Measurements from ENCODE around the gene MINDY3. TPM values are rescaled to one million over a fixed set of nuclear protein-coding genes. Genes with fewer than 3 reads are reported as not detected.

MINDY3 gene
- total RNA-seq, 1 experiment from 2014 or later, result 10.4 TPM

DNA sequence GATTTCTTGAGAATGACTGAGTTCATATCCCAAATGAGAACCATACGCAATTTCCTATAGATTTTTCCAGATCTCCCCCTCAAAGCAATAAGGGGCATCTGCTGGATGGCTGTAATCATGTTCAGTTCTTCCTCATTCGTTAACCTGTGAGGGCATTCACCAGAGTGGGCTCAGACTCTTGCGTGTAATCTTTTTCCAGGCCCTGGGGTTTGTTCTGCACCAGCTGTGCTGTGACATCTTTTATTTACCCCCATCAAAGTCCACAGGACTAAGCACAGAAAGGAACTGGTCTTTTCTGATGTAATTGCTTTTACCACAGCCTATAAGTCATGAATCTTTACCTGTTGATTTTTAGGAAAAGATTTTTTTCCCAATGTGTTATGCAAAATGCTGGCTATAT is 112.7 kb downstream of the MINDY3 start:
- in situ Hi-C loops (cut with HindIII; ENCODE audit: low pct_unique_long_range_greater_than_20kb, low sequenced_read_pairs), result no loop called here
- Histone ChIP-seq H3K4me3 (ENCODE audit: low read depth in 2 of 2, low read length in 2 of 2) (no peak overlapping the region), H3K4me1 (ENCODE audit: control insufficient read depth, insufficient read depth, low read length) (no peaks in the 10 kb centered on the region), H3K9me3 (ENCODE audit: control insufficient read depth, insufficient read depth, low read depth, low read length) (no peaks in the 10 kb centered on the region), H3K27me3 (ENCODE audit: control insufficient read depth, insufficient read depth, low read length) (no peaks in the 10 kb centered on the region), H3K27ac (ENCODE audit: low read length) (no peak overlapping the region), H3K36me3 (ENCODE audit: control insufficient read depth, insufficient read depth, low read length) (no peaks in the 10 kb centered on the region)
- ChIA-PET POLR2A (no interaction called here), CTCF (no interaction called here)
- no peak for DNase-seq (ENCODE audit: low read depth, low spot score)
- TF ChIP-seq, protein P1, sequence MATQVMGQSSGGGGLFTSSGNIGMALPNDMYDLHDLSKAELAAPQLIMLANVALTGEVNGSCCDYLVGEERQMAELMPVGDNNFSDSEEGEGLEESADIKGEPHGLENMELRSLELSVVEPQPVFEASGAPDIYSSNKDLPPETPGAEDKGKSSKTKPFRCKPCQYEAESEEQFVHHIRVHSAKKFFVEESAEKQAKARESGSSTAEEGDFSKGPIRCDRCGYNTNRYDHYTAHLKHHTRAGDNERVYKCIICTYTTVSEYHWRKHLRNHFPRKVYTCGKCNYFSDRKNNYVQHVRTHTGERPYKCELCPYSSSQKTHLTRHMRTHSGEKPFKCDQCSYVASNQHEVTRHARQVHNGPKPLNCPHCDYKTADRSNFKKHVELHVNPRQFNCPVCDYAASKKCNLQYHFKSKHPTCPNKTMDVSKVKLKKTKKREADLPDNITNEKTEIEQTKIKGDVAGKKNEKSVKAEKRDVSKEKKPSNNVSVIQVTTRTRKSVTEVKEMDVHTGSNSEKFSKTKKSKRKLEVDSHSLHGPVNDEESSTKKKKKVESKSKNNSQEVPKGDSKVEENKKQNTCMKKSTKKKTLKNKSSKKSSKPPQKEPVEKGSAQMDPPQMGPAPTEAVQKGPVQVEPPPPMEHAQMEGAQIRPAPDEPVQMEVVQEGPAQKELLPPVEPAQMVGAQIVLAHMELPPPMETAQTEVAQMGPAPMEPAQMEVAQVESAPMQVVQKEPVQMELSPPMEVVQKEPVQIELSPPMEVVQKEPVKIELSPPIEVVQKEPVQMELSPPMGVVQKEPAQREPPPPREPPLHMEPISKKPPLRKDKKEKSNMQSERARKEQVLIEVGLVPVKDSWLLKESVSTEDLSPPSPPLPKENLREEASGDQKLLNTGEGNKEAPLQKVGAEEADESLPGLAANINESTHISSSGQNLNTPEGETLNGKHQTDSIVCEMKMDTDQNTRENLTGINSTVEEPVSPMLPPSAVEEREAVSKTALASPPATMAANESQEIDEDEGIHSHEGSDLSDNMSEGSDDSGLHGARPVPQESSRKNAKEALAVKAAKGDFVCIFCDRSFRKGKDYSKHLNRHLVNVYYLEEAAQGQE (IDR thresholded peaks at IDR 0.05; ENCODE audit: insufficient read depth in 1 of 2, low read depth in 2 of 2, low read length in 1 of 2), result no peak
- TF ChIP-seq POLR2AphosphoS5 (IDR thresholded peaks at IDR 0.05; ENCODE audit: low read depth, low read length) (no peak), SIN3A (IDR thresholded peaks at IDR 0.05; ENCODE audit: borderline replicate concordance, insufficient read depth, low read depth, low read length) (no peak), CTCF (IDR thresholded peaks at IDR 0.05) (no peak), TCF7L2 (IDR thresholded peaks at IDR 0.05; ENCODE audit: low read depth, low read length) (no peak)
- BruUV-seq (replicated peaks), result no TSS peak
- no peak for ATAC-seq
- intact Hi-C loops (cut with micrococcal nuclease; ENCODE audit: unreplicated experiment), result no loop called here

DNA sequence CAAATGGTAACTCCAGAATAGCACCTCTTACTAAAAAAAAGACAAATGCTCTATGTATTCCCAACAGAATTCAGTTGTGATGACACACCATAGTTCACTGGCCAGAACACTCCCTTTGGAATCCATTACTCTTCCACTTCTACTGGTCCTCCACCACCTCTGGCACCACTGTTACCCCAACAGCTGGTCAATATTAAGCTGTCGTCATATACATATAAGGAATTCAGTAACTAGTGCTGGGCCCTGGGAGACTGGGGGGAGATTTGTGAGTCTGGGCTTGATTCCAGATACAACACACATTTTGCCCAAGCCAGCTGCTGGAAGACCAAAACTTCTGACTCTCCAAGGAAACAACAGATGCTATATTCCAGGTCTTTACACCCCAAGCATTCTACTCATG is 114.6 kb downstream of the MINDY3 start:
- BruUV-seq (replicated peaks), result no TSS peak
- Histone ChIP-seq H3K27ac (ENCODE audit: low read length) (no peak overlapping the region), H3K4me3 (ENCODE audit: low read depth in 2 of 2, low read length in 2 of 2) (no peak overlapping the region), H3K4me1 (ENCODE audit: control insufficient read depth, insufficient read depth, low read length) (no peaks in the 10 kb centered on the region), H3K9me3 (ENCODE audit: control insufficient read depth, insufficient read depth, low read depth, low read length) (no peaks in the 10 kb centered on the region), H3K27me3 (ENCODE audit: control insufficient read depth, insufficient read depth, low read length) (no peaks in the 10 kb centered on the region), H3K36me3 (ENCODE audit: control insufficient read depth, insufficient read depth, low read length) (no peaks in the 10 kb centered on the region)
- POLR2A ChIA-PET, result no interaction called here
- in situ Hi-C loops (cut with HindIII; ENCODE audit: low pct_unique_long_range_greater_than_20kb, low sequenced_read_pairs) (no loop called here), intact Hi-C loops (cut with micrococcal nuclease; ENCODE audit: unreplicated experiment) (no loop called here)
- CTCF ChIA-PET, result no interaction called here
- no peak for DNase-seq (ENCODE audit: low read depth, low spot score)
- ATAC-seq, result no peak
- TF ChIP-seq, protein P1 (IDR thresholded peaks at IDR 0.05; ENCODE audit: insufficient read depth in 1 of 2, low read depth in 2 of 2, low read length in 1 of 2), result no peak
- TF ChIP-seq SIN3A (IDR thresholded peaks at IDR 0.05; ENCODE audit: borderline replicate concordance, insufficient read depth, low read depth, low read length) (no peak), TCF7L2 (IDR thresholded peaks at IDR 0.05; ENCODE audit: low read depth, low read length) (no peak), POLR2AphosphoS5 (IDR thresholded peaks at IDR 0.05; ENCODE audit: low read depth, low read length) (no peak), CTCF (IDR thresholded peaks at IDR 0.05) (no peak)

All from Panc1 (cell line).